ENCODE measurements around the gene SND1.

DNA sequence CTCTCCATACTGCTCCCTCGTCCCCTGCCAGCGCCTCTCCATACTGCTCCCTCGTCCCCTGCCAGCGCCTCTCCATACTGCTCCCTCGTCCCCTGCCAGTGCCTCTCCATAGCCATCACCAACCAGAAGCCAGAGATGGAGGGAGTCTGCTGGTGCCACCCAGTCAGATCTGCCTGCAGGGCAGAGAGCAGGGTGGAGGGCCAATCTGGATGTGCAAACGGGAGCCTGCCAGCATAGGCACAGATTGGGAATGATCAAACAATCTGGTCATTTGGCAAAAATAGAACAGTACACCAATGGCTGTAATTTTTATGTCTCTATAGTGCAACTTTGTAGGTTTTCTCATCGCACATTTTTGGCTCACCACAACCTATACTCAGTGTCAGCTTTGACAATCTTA, 456.1 kb downstream of the SND1 start:
- TF ChIP-seq, protein P1, sequence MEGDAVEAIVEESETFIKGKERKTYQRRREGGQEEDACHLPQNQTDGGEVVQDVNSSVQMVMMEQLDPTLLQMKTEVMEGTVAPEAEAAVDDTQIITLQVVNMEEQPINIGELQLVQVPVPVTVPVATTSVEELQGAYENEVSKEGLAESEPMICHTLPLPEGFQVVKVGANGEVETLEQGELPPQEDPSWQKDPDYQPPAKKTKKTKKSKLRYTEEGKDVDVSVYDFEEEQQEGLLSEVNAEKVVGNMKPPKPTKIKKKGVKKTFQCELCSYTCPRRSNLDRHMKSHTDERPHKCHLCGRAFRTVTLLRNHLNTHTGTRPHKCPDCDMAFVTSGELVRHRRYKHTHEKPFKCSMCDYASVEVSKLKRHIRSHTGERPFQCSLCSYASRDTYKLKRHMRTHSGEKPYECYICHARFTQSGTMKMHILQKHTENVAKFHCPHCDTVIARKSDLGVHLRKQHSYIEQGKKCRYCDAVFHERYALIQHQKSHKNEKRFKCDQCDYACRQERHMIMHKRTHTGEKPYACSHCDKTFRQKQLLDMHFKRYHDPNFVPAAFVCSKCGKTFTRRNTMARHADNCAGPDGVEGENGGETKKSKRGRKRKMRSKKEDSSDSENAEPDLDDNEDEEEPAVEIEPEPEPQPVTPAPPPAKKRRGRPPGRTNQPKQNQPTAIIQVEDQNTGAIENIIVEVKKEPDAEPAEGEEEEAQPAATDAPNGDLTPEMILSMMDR (IDR thresholded peaks at IDR 0.05): no peak
- TF ChIP-seq POLR2AphosphoS5 (IDR thresholded peaks at IDR 0.05): no peak
- no peak for TF ChIP-seq POLR2A (IDR thresholded peaks at IDR 0.05)

Measured in breast epithelium (tissue), 3 donors.